NT2/D1 (cell line): ENCODE data around the gene LRMDA.

Experiments used
- YY1 ChIP-seq: IDR thresholded peaks from 2 replicates; pipeline ENCODE4 v1.6.1; 2011; ENCODE audit not compliant: insufficient read length, insufficient read depth
- ZNF274 ChIP-seq: IDR thresholded peaks from 2 replicates; pipeline ENCODE4 v1.6.1; 2011; ENCODE audit warnings: mild to moderate bottlenecking, low read depth, low read length

GRCh38 chr10:76112826-76113150, 681.4 kb downstream of the LRMDA start:
- TF ChIP-seq ZNF274 = no peak
- no peak for TF ChIP-seq YY1
